ENCODE results near the gene DDX10. TPM values are rescaled to one million over a fixed set of nuclear protein-coding genes. Genes with fewer than 3 reads are reported as not detected.
A peak's percentile ranks its signal among the peaks of the same experiment; 100 is the strongest.

DDX10 gene
- total and polyA plus RNA-seq, 2 experiments from 2014 or later = 32.4 to 37.8 TPM

GRCh38 chr11:108970221-108970991, 305.5 kb downstream of the DDX10 start:
- Histone ChIP-seq H3K79me2 (replicated peaks; ENCODE audit: insufficient read depth) (no peaks in the 10 kb centered on the region), H2AFZ (no peak overlapping the region), H4K20me1 (replicated peaks; ENCODE audit: insufficient read depth) (no peaks in the 10 kb centered on the region), H3K27ac (ENCODE audit: low read depth) (no peak overlapping the region), H3K36me3 (ENCODE audit: insufficient read depth) (no peaks in the 10 kb centered on the region), H3K9me2 (ENCODE audit: insufficient read depth) (peaks cover 12% of the 10 kb centered on the region; the same call in 1 of the 2 replicates), H3K4me1 (ENCODE audit: insufficient read depth) (peaks cover 15% of the 10 kb centered on the region), H3F3A (replicated peaks; ENCODE audit: low read depth) (no peaks in the 10 kb centered on the region), H3K27me3 (ENCODE audit: insufficient read depth) (no peaks in the 10 kb centered on the region), H3K4me3 (no peak overlapping the region), H3K4me2 (no peak overlapping the region)
- DNase-seq (ENCODE audit: low spot score) (no peak), ATAC-seq (peak; percentile 33; the same call in 1 of the 3 replicates)
- H3K36me3 Mint-ChIP-seq (ENCODE audit: low read depth) = no peaks in the 10 kb centered on the region
- peaks cover 14% of the 10 kb centered on the region for H3K4me1 Mint-ChIP-seq
- TF ChIP-seq ZNF331 (CRISPR knock-in tag; IDR thresholded peaks at IDR 0.05; ENCODE audit: low read depth) (peak; percentile 47; the same call in 1 of the 2 replicates), JUNB (IDR thresholded peaks at IDR 0.05; ENCODE audit: unreplicated experiment) (no peak), CTCF (conservative IDR thresholded peaks at IDR 0.05; ENCODE audit: low read depth in 2 of 2) (peak; percentile 14 to 45; a peak in 3 of 4 replicates)
- H3K4me3 Mint-ChIP-seq = no peak overlapping the region
- no peaks in the 10 kb centered on the region; the same call in 2 of the 3 replicates for H3K9me3 Mint-ChIP-seq
- peaks cover 4% of the 10 kb centered on the region for H3K27me3 Mint-ChIP-seq (ENCODE audit: insufficient read depth, low read depth, poor library complexity)
- H3K27ac Mint-ChIP-seq = no peak overlapping the region

- Histone ChIP-seq H3K9me2 (ENCODE audit: insufficient read depth) (no peaks in the 10 kb centered on the region; the same call in 1 of the 2 replicates), H3F3A (replicated peaks; ENCODE audit: low read depth) (no peaks in the 10 kb centered on the region), H3K4me3 (no peak overlapping the region), H2AFZ (peak overlapping the region; percentile 47; the same call in 1 of the 2 replicates), H3K27me3 (ENCODE audit: insufficient read depth) (no peaks in the 10 kb centered on the region), H3K36me3 (ENCODE audit: insufficient read depth) (no peaks in the 10 kb centered on the region), H3K4me2 (no peak overlapping the region), H3K4me1 (ENCODE audit: insufficient read depth) (no peaks in the 10 kb centered on the region), H3K79me2 (replicated peaks; ENCODE audit: insufficient read depth) (no peaks in the 10 kb centered on the region), H3K27ac (ENCODE audit: low read depth) (no peak overlapping the region), H4K20me1 (replicated peaks; ENCODE audit: insufficient read depth) (no peaks in the 10 kb centered on the region)
- no peaks in the 10 kb centered on the region for H3K27me3 Mint-ChIP-seq (ENCODE audit: insufficient read depth, low read depth, poor library complexity)
- no peak for DNase-seq (ENCODE audit: low spot score)
- H3K9me3 Mint-ChIP-seq = no peaks in the 10 kb centered on the region
- no peaks in the 10 kb centered on the region for H3K36me3 Mint-ChIP-seq (ENCODE audit: low read depth)
- no peaks in the 10 kb centered on the region for H3K4me1 Mint-ChIP-seq
- H3K4me3 Mint-ChIP-seq = no peak overlapping the region
- H3K27ac Mint-ChIP-seq = no peak overlapping the region
- ATAC-seq = no peak
- TF ChIP-seq JUNB (IDR thresholded peaks at IDR 0.05; ENCODE audit: unreplicated experiment) = no peak
- TF ChIP-seq NANOG (IDR thresholded peaks at IDR 0.05; ENCODE audit: borderline replicate concordance) = no peak
- no peak for TF ChIP-seq ZNF114 (CRISPR knock-in tag; IDR thresholded peaks at IDR 0.05)
These were observed 308.7 kb downstream of the DDX10 start for GRCh38 chr11:108973402-108974162.

DNA sequence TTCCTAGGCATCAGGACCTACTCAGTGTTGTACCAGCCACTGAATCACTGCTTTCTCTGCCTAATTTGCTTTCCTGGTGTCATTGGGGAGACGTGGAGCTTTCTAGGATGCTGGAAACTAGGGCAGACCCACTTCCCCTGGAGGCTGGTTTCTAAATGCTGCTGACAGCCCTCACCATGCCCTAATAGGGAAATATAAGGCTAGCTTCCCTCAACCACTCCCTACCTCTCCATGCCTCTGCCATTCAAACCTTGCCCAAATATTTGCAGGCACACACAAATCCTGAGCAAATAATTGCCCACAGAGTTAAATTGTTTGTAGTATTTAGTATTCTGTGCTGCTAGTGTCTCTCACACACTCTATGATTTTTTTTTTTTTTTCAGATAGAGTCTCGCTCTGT, 310.2 kb downstream of the DDX10 start:
- Mint-ChIP-seq H3K27me3 (ENCODE audit: insufficient read depth, low read depth, poor library complexity) (no peaks in the 10 kb centered on the region), H3K36me3 (ENCODE audit: low read depth) (no peaks in the 10 kb centered on the region), H3K4me3 (no peak overlapping the region), H3K27ac (no peak overlapping the region), H3K4me1 (no peaks in the 10 kb centered on the region), H3K9me3 (no peaks in the 10 kb centered on the region)
- ATAC-seq (no peak), DNase-seq (ENCODE audit: low spot score) (no peak)
- Histone ChIP-seq H3K4me3 (no peak overlapping the region), H3K27me3 (ENCODE audit: insufficient read depth) (no peaks in the 10 kb centered on the region), H3K27ac (ENCODE audit: low read depth) (no peak overlapping the region), H3K9me2 (ENCODE audit: insufficient read depth) (no peaks in the 10 kb centered on the region; the same call in 1 of the 2 replicates), H3K79me2 (replicated peaks; ENCODE audit: insufficient read depth) (no peaks in the 10 kb centered on the region), H2AFZ (no peak overlapping the region), H3K4me1 (ENCODE audit: insufficient read depth) (no peaks in the 10 kb centered on the region), H3K4me2 (no peak overlapping the region), H3F3A (replicated peaks; ENCODE audit: low read depth) (no peaks in the 10 kb centered on the region), H4K20me1 (replicated peaks; ENCODE audit: insufficient read depth) (no peaks in the 10 kb centered on the region), H3K36me3 (ENCODE audit: insufficient read depth) (no peaks in the 10 kb centered on the region)
- TF ChIP-seq ZNF462 (CRISPR knock-in tag; IDR thresholded peaks at IDR 0.05) (no peak), STAT1 (IDR thresholded peaks at IDR 0.05; ENCODE audit: unreplicated experiment) (no peak)
